GM21723 (cell line): ENCODE results near the gene TBX18.

ENCODE experiments used
- ATAC-seq: cut with Tn5 transposase; IDR thresholded peaks from one replicate; pipeline ENCODE4 v1.9.1; 2021; ENCODE audit warnings: mild to moderate bottlenecking, moderate library complexity; ENCODE audit not compliant: unreplicated experiment

Gene TBX18

DNA sequence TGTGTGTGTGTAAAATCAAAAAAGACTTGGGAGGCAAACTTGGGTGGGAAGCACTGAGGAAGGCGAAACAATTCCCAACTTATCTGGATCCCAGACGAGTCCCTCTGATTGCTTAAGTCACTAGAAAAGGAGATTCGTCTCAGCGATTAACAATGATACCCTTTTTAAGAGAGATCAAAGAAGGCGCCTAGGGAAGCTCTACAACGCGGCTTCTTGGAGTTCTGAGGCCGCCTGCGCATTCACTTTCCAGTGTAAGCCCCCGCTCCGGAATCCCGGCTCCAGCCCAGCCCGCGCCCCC is 8.7 kb upstream of the TBX18 start:
- ATAC-seq: no peak

DNA sequence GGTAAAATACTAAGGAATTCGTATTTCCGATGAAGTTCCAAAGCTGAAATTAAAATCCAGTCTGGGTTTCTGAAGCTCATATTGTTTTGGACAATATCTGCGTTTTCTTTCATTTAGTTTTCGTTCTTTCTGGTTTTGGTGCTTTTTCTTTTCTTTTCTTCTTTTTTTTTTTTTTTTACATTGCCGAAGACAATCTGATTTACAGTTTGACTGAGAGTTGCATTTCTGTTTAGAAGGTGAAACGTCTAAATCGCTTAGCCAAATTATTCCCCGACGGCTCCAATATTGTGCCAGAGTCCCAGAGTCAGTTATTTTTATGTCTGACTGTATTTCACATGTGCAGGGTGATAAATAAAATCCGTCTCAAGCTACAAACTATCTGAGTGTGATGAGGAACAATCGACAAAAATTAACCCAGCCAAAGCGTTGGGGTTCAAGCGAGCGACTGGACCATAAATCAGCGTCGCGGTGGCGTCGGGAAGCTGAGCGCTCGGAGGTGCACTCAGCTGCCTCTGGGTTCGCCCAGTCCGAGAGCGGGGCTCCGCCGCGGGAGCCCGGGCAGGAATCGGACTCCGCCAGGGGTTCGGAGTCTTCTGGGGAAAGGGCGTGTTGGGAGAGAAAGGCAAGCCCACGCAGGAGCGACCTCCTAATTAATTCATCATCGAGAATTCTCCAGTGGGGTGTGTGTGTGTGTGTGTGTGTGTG is 8.2 kb upstream of the TBX18 start:
- ATAC-seq: no peak

DNA sequence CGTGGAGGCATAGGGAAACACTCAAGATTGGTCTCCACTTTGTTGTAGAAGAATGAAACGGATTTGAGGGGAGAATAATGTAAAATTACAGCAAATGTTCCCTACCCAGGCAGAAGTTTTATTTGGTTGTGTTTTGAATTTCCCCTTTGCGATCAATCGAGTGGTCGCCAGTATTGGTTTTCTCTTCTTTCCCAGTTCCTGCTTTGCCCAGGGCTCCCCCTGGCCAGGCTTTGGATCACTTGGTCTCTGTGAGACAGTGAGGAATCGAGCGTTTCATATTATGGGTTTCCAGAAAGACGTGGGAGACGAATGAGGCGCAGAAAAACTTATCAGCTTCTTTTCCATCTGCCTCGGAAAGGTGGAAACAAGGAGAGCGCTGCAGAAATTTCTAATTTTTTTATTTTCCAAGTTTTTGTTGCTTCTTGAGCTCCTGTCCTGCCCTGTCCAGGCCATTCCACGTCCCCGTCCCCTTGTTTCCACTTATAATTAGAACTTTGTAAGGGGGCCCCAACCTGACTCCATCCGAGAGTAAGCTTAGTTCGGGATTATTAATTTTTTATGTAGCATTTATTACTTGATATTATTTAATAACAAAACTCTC is 7.5 kb upstream of the TBX18 start:
- no peak for ATAC-seq

GRCh38 chr6:84771125-84771755 is 6.8 kb upstream of the TBX18 start:
- ATAC-seq: no peak

- ATAC-seq: no peak
Observed at GRCh38 chr6:84770521-84770920, 6.1 kb upstream of the TBX18 start.

DNA sequence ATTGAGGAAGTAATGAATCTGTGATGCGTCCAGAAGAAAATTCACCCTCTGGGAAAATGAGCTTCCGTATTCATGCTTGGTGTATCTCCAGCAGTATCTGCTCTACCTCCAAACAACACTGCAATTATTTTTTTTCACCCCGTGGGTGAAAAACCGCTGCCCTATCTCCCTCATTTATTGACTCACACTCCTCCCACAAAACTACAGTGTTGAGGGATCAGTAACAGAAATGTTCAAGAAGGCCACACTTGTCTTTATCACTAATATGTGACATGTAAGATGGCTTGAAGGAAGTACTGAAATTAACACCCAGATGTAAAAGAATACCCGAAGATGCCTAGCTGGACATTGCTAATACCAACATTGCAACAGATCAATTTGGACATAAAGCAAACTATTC is 4.9 kb upstream of the TBX18 start:
- ATAC-seq: no peak

- no peak for ATAC-seq
Observed at GRCh38 chr6:84768442-84769174, 4.2 kb upstream of the TBX18 start.

- no peak for ATAC-seq
Observed at GRCh38 chr6:84767526-84768201, 3.3 kb upstream of the TBX18 start.

DNA sequence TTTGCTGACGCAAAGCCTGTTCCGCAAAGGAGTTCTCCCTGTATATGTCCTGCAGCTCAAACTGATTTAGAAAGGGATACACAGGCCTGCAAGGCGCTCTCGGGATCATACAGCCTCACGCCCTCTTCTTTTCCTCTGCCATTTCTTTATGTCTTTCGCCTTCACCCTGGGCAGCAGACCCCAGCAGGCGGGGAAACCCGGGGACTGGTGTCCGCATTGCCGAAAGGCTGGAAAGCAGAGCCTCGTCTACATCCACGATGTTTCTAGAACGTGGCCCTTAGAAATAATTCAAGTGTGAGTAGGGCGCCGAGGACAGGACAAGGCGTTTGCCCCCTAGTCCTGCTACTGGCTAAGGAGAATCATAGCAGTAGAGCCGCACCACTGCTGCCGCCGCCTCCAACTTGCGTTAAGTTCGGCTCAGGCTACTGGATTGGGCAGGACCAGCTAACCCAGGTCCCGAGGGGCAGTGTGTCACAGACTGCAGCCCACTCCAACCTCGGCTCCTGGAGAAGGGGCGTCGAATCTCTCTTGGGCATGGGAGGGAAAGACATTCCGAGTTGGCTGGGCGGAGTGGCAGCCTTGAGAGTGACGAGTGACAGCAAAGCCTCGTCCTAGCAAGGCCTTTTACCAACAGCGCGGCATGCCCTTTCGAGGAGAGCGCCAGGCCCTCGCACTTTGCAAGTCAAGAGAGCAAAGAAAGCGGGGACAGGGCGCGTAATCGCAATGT is 2.6 kb upstream of the TBX18 start:
- no peak for ATAC-seq

DNA sequence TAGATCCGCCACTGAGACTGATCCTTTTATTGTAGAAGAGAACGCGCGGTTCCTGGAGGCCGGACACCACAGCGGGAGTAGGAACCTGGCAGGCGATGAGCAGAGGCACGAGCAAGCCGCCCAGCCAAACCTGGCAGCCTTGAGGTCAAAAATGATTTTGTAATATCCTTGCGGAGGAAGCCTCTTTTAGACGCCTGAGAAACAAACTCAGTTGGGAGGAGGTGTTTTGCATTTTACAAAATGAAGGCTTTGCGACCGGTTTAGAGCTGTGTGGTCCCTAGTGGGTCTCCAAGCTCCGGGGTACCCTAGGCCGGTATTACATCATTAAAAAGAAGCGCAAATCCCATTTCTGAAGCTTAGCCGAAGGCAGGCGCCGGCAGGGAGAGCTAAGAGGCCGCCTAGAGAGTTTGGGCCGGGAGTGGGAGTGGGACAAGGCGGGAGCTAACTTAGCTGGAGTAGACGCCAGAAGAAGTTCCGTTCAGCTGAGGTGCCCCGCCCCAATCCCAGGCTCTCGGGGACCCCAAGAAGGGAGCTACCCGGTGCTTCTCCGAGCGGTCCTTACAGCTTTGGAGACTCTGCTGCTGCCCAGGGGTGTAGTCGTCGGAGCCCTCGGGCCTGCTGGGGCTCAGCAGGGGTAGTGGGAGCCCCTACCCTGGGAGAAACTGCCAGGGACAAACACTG is 1.9 kb upstream of the TBX18 start:
- no peak for ATAC-seq

GRCh38 chr6:84763886-84764331 is 489 bp downstream of the TBX18 start:
- ATAC-seq: no peak

GRCh38 chr6:84763003-84763885 is 1.2 kb downstream of the TBX18 start:
- no peak for ATAC-seq

- no peak for ATAC-seq
Observed at GRCh38 chr6:84762220-84763002, 2.0 kb downstream of the TBX18 start.

DNA sequence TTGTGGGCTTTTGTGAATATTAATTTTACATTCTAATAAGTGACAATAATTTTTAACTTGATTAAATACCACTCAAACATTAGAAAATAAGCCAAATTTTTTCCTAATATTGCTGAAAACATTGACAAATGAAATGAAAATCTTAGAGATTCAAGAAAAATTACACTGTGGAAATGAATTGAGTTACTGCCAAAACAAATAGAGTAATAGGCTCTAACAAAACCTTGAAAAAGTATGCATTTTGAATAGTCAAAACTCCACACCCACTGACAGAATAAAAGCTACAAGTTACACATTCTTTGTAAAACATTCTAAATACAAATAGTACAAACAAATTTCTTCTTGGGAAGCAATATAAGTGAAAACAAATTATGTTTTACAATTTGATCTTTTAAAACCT is 5.9 kb downstream of the TBX18 start:
- ATAC-seq: no peak

GRCh38 chr6:84756877-84757276 is 7.5 kb downstream of the TBX18 start:
- ATAC-seq: no peak

DNA sequence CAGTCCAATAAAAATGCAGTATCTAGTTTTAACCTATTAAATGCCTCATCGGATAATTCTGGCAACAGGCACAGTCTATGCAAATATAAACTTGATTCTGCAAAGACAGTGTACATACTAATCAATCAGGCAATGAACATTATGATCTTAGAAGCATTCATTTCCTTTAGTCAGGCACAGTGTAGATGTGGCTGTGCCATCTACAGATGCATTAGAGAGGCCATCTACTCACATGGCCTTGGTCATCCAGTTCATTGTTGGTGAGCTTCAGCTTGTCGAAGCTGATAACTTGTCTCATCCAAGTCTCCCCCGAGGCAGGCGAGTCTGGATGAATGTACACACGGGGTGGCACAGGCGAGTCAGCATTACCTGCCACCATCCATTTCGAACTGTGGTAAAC is 7.9 kb downstream of the TBX18 start:
- no peak for ATAC-seq

DNA sequence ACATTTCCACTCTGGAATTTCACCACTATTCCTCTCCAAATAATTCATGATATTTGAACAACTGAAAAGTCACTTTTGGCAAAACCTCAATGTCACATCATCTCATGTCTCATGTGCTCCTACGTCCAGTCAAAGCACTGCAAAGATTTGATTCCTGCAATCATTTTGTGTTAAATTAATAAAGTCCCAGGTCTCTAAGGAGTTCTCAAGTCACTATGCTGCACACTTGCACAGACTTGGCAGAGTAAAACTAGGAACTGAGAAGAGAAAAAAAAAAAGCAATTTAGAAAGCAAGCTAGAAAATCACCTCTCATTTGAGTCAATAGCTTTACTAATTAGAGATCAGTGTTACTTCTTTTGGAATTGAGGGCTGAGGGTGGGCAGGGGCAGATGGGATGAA is 11.2 kb downstream of the TBX18 start:
- ATAC-seq: no peak

DNA sequence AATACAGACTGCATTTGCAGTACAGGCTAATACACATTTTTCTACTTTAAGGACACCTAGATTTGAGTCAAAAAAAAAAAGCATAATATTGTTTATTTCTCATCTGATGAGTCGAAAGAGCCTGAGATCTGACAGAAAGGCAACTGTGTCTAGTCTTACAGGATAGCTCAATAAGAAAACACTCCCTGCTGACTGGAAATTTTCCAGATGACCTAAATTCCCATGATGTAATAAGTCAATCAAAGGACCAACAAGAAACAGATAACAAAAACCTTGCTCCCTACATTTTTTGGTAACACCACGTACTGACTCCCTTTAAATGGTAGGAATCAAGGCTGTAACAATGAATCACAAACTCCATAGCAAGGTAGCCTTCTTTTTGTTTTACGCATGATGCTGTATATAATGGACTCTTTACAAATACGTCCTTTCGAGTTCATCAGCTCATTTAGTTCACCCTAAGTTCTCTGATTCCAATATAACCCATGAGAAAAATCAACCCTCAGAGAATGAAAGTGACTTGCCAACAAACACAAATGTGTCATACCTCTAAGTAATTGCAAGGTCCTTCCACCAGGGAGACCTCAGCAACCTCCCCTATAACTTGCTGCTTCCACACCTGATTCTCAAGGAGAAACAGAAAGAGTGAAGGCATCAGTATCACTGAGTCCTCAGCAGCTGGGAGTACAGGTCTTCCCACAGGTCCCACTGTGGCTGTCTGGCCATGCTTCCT is 12.1 kb downstream of the TBX18 start:
- ATAC-seq: no peak
